ENCODE measurements around the gene DDX51. TPM values are rescaled to one million over a fixed set of nuclear protein-coding genes. Genes with fewer than 3 reads are reported as not detected.

The DDX51 gene
- total and polyA plus RNA-seq, 5 donors, result 7.4 to 11.7 (median 10.2) TPM

DNA sequence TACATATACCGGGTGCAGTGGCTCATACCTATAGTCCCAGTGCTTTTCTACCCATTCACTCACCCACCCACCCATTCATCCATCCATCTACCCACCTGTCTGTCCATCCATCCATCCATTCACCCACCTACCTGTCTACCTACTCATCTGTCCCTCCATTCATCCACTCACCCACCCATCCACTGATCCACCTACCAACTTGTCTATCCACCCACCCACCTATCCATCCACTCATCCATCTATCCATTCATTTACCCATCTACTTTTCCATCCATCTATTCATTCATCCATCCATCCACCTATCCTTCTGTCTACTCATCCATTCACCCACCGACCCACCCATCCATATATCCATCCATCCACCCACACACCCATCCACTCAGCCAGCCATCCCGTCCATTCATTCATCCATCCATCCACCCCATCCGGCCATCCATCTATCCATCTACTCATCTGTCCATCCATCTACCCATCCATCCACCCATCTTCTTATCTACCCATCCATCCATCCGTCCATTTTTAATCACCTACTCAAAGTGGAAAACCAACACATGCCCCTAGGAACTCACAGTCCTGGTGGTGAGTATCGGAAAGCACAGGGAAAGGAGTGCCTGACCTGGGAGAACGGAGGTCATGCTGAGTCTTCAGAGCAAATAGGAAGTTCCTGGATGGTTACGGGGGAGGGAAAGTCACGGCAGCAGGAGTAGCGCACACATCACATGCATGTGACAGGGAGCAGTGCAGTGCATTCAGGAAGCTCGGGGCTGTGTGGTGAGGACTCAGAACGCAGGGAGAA, 20.0 kb downstream of the DDX51 start:
- DNase-seq (no peak), ATAC-seq (no peak)
- H3K27me3 ChIP-seq (ENCODE audit: control insufficient read depth, insufficient read depth), result no peaks in the 10 kb centered on the region
- WGBS, result 96% methylated on average over 12 of the region's 12 CpGs
- H3K27ac ChIP-seq (ENCODE audit: low read length), result no peak overlapping the region
- no peaks in the 10 kb centered on the region for H3K4me1 ChIP-seq (ENCODE audit: control insufficient read depth, insufficient read depth, low read length)
- H3K9me3 ChIP-seq (ENCODE audit: control insufficient read depth, low read length), result no peaks in the 10 kb centered on the region
- H3K4me3 ChIP-seq (ENCODE audit: low read length), result no peak overlapping the region
- intact Hi-C loops (cut with DNase I), result no loop called here

DNA sequence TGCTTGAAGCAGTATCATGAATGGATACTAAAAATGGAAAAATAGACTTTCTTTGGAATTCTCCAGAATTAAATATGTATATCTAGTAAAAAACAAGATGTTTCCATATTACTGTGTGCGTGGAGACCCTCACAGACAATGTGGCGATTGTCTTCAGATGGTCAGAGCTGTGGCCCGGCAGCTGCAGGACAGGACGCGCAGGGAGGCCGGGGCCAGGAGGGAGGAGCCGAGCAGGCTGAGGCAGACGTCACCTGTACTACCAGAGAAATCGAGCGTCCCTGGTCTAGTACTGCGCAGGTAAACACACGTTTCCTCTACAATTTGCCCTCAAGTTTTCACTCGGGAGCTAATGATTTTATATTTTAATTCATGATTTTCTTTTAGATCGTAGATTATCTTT, 22.8 kb downstream of the DDX51 start:
- H3K27ac ChIP-seq (ENCODE audit: low read length), result no peak overlapping the region
- H3K9me3 ChIP-seq (ENCODE audit: control insufficient read depth, low read length), result no peaks in the 10 kb centered on the region
- 95% methylated on average over 14 of the region's 14 CpGs for WGBS
- intact Hi-C loops (cut with DNase I), result no loop called here
- ATAC-seq (no peak), DNase-seq (no peak)
- no peaks in the 10 kb centered on the region for H3K27me3 ChIP-seq (ENCODE audit: control insufficient read depth, insufficient read depth)
- H3K4me1 ChIP-seq (ENCODE audit: control insufficient read depth, insufficient read depth, low read length), result no peaks in the 10 kb centered on the region
- no peak overlapping the region for H3K4me3 ChIP-seq (ENCODE audit: low read length)

DNA sequence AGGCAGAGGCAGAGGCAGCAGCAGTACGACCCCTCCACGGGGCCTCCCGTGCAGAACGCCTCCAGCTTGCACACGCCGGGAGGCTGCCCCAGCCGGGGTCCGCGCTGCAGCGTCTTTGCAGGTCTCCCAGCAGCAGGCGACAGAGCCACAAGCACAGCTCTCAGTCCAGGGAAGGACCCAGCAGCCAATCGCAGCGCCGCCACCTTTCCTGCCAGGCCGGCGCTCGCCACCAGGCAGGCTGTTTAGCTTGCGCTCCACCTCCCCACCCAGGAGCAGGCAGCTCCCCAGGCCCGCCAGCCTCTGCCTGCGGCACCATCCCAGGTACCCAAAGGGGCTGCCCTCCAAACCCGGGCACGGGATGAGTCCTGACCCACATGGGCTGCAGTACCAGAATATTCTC, 25.2 kb downstream of the DDX51 start:
- no peak overlapping the region for H3K27ac ChIP-seq (ENCODE audit: low read length)
- H3K4me3 ChIP-seq (ENCODE audit: low read length), result no peak overlapping the region
- no peaks in the 10 kb centered on the region for H3K27me3 ChIP-seq (ENCODE audit: control insufficient read depth, insufficient read depth)
- DNase-seq, result no peak
- WGBS, result 93% methylated on average over 22 of the region's 22 CpGs
- H3K4me1 ChIP-seq (ENCODE audit: control insufficient read depth, insufficient read depth, low read length), result no peaks in the 10 kb centered on the region
- no peaks in the 10 kb centered on the region for H3K9me3 ChIP-seq (ENCODE audit: control insufficient read depth, low read length)
- intact Hi-C loops (cut with DNase I), result no loop called here
- ATAC-seq, result no peak

GRCh38 chr12:132117558-132117875, 26.6 kb downstream of the DDX51 start:
- H3K4me3 ChIP-seq (ENCODE audit: low read length), result no peak overlapping the region
- no peaks in the 10 kb centered on the region for H3K27me3 ChIP-seq (ENCODE audit: control insufficient read depth, insufficient read depth)
- intact Hi-C loops (cut with DNase I), result no loop called here
- DNase-seq (no peak), ATAC-seq (peak; percentile 19 to 26)
- H3K27ac ChIP-seq (ENCODE audit: low read length), result no peak overlapping the region
- no peaks in the 10 kb centered on the region for H3K4me1 ChIP-seq (ENCODE audit: control insufficient read depth, insufficient read depth, low read length)
- WGBS, result 93% methylated on average over 10 of the region's 10 CpGs
- H3K9me3 ChIP-seq (ENCODE audit: control insufficient read depth, low read length), result no peaks in the 10 kb centered on the region

- peak; percentile 20 to 36 for ATAC-seq
- Histone ChIP-seq H3K27me3 (ENCODE audit: control insufficient read depth, insufficient read depth) (no peaks in the 10 kb centered on the region), H3K9me3 (ENCODE audit: control insufficient read depth, low read length) (no peaks in the 10 kb centered on the region), H3K4me1 (ENCODE audit: control insufficient read depth, insufficient read depth, low read length) (no peaks in the 10 kb centered on the region), H3K27ac (ENCODE audit: low read length) (no peak overlapping the region), H3K4me3 (ENCODE audit: low read length) (no peak overlapping the region)
- 97% methylated on average over 58 of the region's 58 CpGs for WGBS
- peak in 1 of 3 donors; percentile 45 for DNase-seq
- intact Hi-C loops (cut with DNase I), result no loop called here
Observed at GRCh38 chr12:132116709-132117557, 27.2 kb downstream of the DDX51 start.

- DNase-seq (no peak), ATAC-seq (no peak)
- no peaks in the 10 kb centered on the region for H3K4me1 ChIP-seq (ENCODE audit: control insufficient read depth, insufficient read depth, low read length)
- WGBS, result 96% methylated on average over 9 of the region's 9 CpGs
- H3K27me3 ChIP-seq (ENCODE audit: control insufficient read depth, insufficient read depth), result no peaks in the 10 kb centered on the region
- H3K4me3 ChIP-seq (ENCODE audit: low read length), result no peak overlapping the region
- intact Hi-C loops (cut with DNase I), result no loop called here
- no peak overlapping the region for H3K27ac ChIP-seq (ENCODE audit: low read length)
- no peaks in the 10 kb centered on the region for H3K9me3 ChIP-seq (ENCODE audit: control insufficient read depth, low read length)
Observed at GRCh38 chr12:132115500-132115899, 28.6 kb downstream of the DDX51 start.

DNA sequence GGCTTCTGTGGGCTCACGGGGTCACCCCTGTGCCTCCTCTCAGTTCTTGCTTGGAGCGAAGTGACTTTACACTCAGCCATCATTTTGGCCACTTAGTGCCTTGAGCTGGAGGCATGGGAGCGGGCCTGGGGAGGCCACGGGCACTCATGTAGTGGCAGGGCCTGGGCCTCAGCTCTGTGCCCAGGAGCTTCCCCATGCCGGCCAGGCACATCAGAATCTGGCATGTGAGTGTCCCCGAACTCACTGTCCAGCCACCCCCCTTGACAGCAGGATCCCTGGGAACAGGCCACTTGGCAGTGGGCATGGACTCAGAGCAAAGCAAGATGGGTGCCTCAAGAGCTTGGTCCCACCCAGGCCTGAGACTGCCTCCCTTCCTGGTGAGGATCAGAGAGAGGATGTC, 29.5 kb downstream of the DDX51 start:
- no peaks in the 10 kb centered on the region for H3K4me1 ChIP-seq (ENCODE audit: control insufficient read depth, insufficient read depth, low read length)
- no peak overlapping the region for H3K27ac ChIP-seq (ENCODE audit: low read length)
- no peak overlapping the region for H3K4me3 ChIP-seq (ENCODE audit: low read length)
- 98% methylated on average over 6 of the region's 6 CpGs for WGBS
- no peak for DNase-seq
- no peaks in the 10 kb centered on the region for H3K9me3 ChIP-seq (ENCODE audit: control insufficient read depth, low read length)
- intact Hi-C loops (cut with DNase I), result no loop called here
- ATAC-seq, result no peak
- H3K27me3 ChIP-seq (ENCODE audit: control insufficient read depth, insufficient read depth), result no peaks in the 10 kb centered on the region

DNA sequence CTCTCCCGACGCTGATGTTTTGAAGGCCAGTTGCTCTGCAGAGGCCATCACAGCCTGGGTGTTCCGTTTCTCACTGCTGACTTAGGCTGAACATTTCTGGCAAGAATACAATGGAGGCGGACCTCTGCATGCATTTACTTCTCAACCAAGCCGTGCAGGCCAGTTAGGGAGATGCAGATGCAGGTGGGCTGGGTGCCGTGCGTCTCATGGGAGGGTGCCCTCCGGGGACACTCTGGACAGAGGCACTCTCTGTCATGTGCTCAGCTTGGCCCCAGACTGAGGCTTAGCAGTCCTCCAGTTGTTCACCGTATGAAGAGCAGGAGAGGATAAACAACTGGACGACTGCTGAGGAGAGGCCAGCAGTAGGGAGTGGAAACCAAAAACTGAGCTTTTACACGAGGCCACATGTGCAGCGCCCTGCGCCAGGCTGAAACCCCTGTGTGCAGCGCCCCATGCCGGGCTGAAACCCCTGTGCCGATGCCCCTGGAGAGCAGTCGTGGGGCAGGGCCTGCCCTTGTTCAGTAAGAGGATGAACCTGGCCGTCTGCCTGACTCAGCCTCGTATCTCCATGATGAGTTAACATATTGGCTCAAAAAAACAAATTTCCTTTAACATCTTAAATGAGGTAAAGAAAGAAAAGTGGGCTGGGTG, 32.3 kb downstream of the DDX51 start:
- 87% methylated on average over 19 of the region's 19 CpGs for WGBS
- H3K27ac ChIP-seq (ENCODE audit: low read length), result no peak overlapping the region
- no peak for DNase-seq
- no peak overlapping the region for H3K4me3 ChIP-seq (ENCODE audit: low read length)
- intact Hi-C loops (cut with DNase I), result no loop called here
- no peaks in the 10 kb centered on the region for H3K4me1 ChIP-seq (ENCODE audit: control insufficient read depth, insufficient read depth, low read length)
- no peaks in the 10 kb centered on the region for H3K27me3 ChIP-seq (ENCODE audit: control insufficient read depth, insufficient read depth)
- no peak for ATAC-seq
- no peaks in the 10 kb centered on the region for H3K9me3 ChIP-seq (ENCODE audit: control insufficient read depth, low read length)

DNA sequence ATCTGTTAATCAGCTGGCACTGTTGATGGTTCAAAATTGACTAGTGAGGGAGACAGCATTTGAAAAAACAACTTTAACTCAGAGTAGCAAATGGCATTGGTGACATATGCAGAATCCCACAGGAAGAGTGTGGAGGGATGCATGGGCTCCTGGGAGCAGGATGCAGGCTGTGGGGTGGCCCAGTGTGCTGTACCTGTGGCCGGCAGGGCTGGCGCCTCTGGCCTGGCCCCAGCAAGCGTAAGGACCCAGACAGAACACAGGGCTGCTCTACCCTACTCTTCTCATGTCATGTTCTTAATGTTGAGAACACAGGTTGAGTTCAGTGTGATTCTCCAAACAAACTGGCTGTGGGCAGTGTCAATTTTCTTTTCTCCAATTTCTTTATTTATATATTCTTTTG, 33.4 kb downstream of the DDX51 start:
- DNase-seq, result no peak
- Histone ChIP-seq H3K4me3 (ENCODE audit: low read length) (no peak overlapping the region), H3K27ac (ENCODE audit: low read length) (no peak overlapping the region), H3K27me3 (ENCODE audit: control insufficient read depth, insufficient read depth) (no peaks in the 10 kb centered on the region), H3K4me1 (ENCODE audit: control insufficient read depth, insufficient read depth, low read length) (no peaks in the 10 kb centered on the region), H3K9me3 (ENCODE audit: control insufficient read depth, low read length) (no peaks in the 10 kb centered on the region)
- no peak for ATAC-seq
- intact Hi-C loops (cut with DNase I), result no loop called here
- WGBS, result 95% methylated on average over 3 of the region's 3 CpGs

GRCh38 chr12:132109741-132110140, 34.4 kb downstream of the DDX51 start:
- Histone ChIP-seq H3K9me3 (ENCODE audit: control insufficient read depth, low read length) (no peaks in the 10 kb centered on the region), H3K4me3 (ENCODE audit: low read length) (no peak overlapping the region), H3K4me1 (ENCODE audit: control insufficient read depth, insufficient read depth, low read length) (no peaks in the 10 kb centered on the region), H3K27ac (ENCODE audit: low read length) (no peak overlapping the region), H3K27me3 (ENCODE audit: control insufficient read depth, insufficient read depth) (no peaks in the 10 kb centered on the region)
- ATAC-seq (no peak), DNase-seq (no peak)
- 89% methylated on average over 8 of the region's 8 CpGs for WGBS
- intact Hi-C loops (cut with DNase I), result no loop called here

DNA sequence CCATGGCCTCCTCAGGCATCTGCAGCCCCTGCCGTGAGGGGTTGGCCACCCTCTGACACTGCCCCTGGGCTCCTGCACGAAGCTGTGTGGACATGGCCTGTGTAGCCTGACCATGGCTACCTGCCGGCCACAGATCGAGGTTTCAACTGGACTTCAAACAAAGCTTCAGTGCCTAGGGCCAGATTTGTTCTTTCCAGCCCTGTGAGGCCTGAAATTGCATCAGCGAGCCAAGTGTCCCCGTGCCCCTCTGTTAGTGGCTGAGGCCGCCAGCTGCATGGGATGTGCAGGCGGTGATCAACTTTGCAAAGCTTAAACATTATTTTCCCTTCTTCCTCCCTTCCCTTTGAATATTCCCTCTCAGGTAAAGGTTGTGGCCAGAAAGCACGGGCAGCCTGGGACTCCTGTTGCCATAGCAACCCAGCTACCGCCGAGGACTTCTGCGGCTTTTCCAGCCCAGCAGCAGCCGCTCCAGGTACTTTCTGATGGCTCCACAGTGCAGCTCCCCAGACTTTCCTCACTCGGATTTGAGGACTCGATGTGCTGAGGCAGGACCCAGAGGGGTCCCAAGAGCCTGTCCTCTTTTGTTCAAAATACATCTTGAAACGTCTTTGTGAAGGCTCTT, 35.8 kb downstream of the DDX51 start:
- intact Hi-C loops (cut with DNase I), result no loop called here
- Histone ChIP-seq H3K9me3 (ENCODE audit: control insufficient read depth, low read length) (no peaks in the 10 kb centered on the region), H3K4me1 (ENCODE audit: control insufficient read depth, insufficient read depth, low read length) (no peaks in the 10 kb centered on the region), H3K27me3 (ENCODE audit: control insufficient read depth, insufficient read depth) (no peaks in the 10 kb centered on the region), H3K27ac (ENCODE audit: low read length) (no peak overlapping the region), H3K4me3 (ENCODE audit: low read length) (no peak overlapping the region)
- DNase-seq (no peak), ATAC-seq (no peak)
- WGBS, result 83% methylated on average over 16 of the region's 16 CpGs

All from right cardiac atrium (tissue), 5 donors.